LNCaP clone FGC (cell line): ENCODE measurements around the gene MCF2.
A peak's percentile ranks its signal among the peaks of the same experiment; 100 is the strongest.

Experiments used
- DNase-seq: peaks from one replicate; pipeline ENCODE4 v3.0.0-alpha.2; 2011; ENCODE audit warnings: low read depth
- H3K4me3 ChIP-seq: 2 replicates; pipeline ENCODE4 v1.5.1; 2011; ENCODE audit warnings: mild to moderate bottlenecking, low read depth, low read length, control low read depth
- TF ChIP-seq, protein P1 (sequence below): IDR thresholded peaks from 2 replicates; pipeline ENCODE4 v1.5.1; 2012; ENCODE audit warnings: mild to moderate bottlenecking; ENCODE audit not compliant: control insufficient read depth, insufficient read depth; ENCODE audit errors: extremely low read depth

The MCF2 gene, protein sequence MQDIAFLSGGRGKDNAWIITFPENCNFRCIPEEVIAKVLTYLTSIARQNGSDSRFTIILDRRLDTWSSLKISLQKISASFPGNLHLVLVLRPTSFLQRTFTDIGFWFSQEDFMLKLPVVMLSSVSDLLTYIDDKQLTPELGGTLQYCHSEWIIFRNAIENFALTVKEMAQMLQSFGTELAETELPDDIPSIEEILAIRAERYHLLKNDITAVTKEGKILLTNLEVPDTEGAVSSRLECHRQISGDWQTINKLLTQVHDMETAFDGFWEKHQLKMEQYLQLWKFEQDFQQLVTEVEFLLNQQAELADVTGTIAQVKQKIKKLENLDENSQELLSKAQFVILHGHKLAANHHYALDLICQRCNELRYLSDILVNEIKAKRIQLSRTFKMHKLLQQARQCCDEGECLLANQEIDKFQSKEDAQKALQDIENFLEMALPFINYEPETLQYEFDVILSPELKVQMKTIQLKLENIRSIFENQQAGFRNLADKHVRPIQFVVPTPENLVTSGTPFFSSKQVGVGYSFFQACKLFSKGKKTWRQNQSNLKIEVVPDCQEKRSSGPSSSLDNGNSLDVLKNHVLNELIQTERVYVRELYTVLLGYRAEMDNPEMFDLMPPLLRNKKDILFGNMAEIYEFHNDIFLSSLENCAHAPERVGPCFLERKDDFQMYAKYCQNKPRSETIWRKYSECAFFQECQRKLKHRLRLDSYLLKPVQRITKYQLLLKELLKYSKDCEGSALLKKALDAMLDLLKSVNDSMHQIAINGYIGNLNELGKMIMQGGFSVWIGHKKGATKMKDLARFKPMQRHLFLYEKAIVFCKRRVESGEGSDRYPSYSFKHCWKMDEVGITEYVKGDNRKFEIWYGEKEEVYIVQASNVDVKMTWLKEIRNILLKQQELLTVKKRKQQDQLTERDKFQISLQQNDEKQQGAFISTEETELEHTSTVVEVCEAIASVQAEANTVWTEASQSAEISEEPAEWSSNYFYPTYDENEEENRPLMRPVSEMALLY

DNA sequence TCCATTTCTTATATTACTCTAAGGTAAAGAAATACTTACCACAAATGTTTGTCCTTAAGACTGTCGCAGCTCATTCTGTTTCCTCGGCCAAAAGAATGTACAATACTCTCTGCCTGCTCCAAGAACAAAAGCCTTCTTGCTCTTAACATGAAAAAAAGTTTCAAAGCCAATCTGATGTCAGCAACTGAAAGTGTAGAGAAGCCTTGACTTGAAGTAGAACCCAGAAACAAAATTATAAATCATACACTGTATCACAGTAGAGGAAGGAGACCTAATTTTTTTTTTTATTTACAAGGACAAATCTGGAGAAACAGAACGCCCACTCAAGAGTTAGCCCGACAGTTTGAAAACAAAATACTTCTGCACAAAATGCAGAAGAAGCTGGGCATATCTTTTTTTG is at the start of gene MCF2:
Gene MCF2 (minus strand): TSS at position 101 of the 400 bp plus-strand sequence. CDS start 56,423 bp downstream, outside the sequence.
- no peak within 1 kb of the TSS for H3K4me3 ChIP-seq
- TF ChIP-seq, protein P1, sequence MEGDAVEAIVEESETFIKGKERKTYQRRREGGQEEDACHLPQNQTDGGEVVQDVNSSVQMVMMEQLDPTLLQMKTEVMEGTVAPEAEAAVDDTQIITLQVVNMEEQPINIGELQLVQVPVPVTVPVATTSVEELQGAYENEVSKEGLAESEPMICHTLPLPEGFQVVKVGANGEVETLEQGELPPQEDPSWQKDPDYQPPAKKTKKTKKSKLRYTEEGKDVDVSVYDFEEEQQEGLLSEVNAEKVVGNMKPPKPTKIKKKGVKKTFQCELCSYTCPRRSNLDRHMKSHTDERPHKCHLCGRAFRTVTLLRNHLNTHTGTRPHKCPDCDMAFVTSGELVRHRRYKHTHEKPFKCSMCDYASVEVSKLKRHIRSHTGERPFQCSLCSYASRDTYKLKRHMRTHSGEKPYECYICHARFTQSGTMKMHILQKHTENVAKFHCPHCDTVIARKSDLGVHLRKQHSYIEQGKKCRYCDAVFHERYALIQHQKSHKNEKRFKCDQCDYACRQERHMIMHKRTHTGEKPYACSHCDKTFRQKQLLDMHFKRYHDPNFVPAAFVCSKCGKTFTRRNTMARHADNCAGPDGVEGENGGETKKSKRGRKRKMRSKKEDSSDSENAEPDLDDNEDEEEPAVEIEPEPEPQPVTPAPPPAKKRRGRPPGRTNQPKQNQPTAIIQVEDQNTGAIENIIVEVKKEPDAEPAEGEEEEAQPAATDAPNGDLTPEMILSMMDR, result no peak
- no peak for DNase-seq

DNA sequence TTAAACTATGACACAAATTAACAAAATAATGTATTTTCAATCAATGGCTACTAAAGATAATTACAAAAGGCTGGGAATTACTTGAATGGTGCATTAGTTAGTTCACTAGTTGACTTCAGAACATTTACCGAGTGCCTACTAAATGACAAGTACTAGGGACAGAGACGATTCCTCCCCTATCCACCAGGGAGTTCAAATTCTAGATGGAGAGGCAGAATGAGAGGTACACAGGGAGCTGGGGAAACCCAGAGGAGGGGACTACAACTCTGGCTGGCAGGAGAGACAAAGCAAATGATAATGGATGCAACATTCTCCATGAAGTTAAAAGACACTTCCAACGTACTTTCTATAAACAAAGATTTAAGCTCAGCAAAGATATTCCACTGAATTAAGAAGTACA is 43.1 kb upstream of the MCF2 start:
- no peak overlapping the region for H3K4me3 ChIP-seq
- TF ChIP-seq, protein P1, result no peak
- DNase-seq, result no peak

DNA sequence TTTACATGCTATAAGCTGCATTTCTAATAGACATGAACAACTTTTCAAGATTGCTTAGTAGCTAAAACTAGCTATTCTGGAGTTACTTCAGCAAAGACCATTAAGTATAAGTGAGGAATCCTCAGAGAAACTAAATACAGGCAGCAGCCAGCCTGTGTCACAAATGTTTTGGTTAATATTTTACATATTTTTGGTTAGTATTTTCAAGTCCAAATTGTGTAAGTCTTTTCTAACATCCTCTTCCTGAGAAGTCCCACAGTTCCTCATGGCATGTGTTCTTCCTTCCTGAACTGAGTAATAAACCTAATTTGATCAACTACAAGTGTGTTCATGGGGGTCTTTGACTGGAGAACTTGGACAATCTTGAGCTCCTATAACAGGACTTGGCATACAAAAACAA is 42.4 kb upstream of the MCF2 start:
- TF ChIP-seq, protein P1, result no peak
- DNase-seq, result no peak
- H3K4me3 ChIP-seq, result no peak overlapping the region

DNA sequence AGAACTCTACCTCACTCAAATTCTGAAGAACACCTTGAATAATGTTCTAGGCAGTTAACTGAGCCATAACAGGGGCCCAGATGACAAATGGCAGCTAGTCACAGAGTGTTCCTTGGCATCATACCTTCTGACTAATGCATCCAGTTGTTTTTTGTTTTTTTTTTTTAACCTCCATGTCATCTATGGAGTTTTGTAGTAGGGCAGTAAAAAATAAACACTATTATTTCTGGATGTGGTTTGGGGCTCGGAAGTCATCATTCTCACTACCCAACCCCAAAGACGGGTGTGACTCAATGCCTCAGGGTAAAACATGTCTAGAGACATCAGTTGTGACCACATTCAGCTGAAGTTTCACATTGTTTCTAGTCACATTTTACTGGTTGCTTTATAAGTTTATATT is 31.2 kb upstream of the MCF2 start:
- DNase-seq, result no peak
- no peak overlapping the region for H3K4me3 ChIP-seq
- TF ChIP-seq, protein P1, result no peak

DNA sequence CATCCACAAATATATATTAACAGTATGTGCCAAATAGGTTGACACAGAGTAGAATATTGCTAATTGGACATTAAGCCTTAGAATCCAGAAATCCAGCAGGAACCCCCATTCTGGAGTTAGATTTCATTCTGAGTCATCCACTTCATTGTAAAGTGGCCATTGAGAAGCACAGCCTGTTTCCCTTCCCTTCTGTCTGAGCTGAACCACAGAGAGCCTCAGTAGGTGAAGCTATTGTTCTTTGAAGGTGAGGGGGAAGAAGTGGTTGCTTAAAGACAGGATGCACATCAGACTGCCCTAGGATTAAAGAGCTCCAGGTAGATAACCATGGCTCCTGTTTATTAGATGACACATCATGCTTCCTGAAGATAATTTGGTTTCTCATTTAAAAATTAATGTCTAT is 30.6 kb upstream of the MCF2 start:
- DNase-seq, result peak; percentile 21
- TF ChIP-seq, protein P1, result no peak
- no peak overlapping the region for H3K4me3 ChIP-seq

DNA sequence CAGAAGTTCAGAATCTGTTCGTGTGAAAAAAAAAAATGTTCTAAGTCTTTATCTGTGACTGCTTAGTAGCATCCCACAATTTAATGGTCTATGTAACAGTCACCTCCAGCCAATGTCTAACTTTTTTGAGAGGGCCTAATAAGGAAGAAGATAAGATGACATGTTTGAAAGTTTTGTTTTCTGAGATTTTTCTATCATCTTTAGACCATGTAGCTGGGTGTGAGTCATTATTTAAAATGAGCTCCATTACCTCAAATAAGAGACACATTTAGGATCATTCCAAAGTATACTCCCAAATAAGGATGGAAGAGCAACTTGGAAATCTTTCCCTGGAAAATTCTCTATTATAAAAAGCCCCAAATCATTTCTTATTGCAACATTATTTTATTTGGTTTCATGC is 28.2 kb upstream of the MCF2 start:
- DNase-seq, result no peak
- H3K4me3 ChIP-seq, result no peak overlapping the region
- TF ChIP-seq, protein P1, result no peak
